Liver (tissue), 9 donors: ENCODE measurements around the gene MNAT1. TPM values are rescaled to one million over a fixed set of nuclear protein-coding genes. Genes with fewer than 3 reads are reported as not detected.

Source experiments
- DNase-seq: peaks from one replicate; pipeline ENCODE4 v3.0.0-alpha.2; 2017; ENCODE audit warnings: low spot score
- H3K27ac ChIP-seq, 2 donors: one replicate each; pipeline ENCODE4 v1.7.0; 2013; ENCODE audit warnings: inconsistent platforms in 2 of 2, low read length in 2 of 2, control low read depth in 1 of 2, low read depth in 1 of 2, mild to moderate bottlenecking in 1 of 2
- H3K27me3 ChIP-seq, 4 donors: one replicate each; pipeline versions ENCODE4 v1.6.1 to v1.7.0; 2013; ENCODE audit warnings: low read length in 3 of 4, inconsistent platforms in 1 of 4, mild to moderate bottlenecking in 1 of 4, moderate library complexity in 1 of 4; ENCODE audit not compliant: control insufficient read depth in 4 of 4, insufficient read depth in 4 of 4
- H3K36me3 ChIP-seq, 4 donors: one replicate each; pipeline versions ENCODE4 v1.6.1 to v1.7.0; 2013; ENCODE audit warnings: low read length in 3 of 4, mild to moderate bottlenecking in 3 of 4, low read depth in 1 of 4, moderate library complexity in 1 of 4; ENCODE audit not compliant: control insufficient read depth in 4 of 4, insufficient read depth in 3 of 4
- H3K4me1 ChIP-seq, 4 donors: one replicate each; pipeline versions ENCODE4 v1.6.1 to v1.7.0; 2013; ENCODE audit warnings: low read length in 3 of 4, mild to moderate bottlenecking in 3 of 4, moderate library complexity in 1 of 4; ENCODE audit not compliant: control insufficient read depth in 4 of 4, insufficient read depth in 4 of 4
- H3K4me3 ChIP-seq, 3 donors: one replicate each; pipeline versions ENCODE4 v1.6.1 to v1.7.0; 2013; ENCODE audit warnings: low read length in 3 of 3, control low read depth in 1 of 3, low read depth in 1 of 3, mild to moderate bottlenecking in 1 of 3
- H3K9ac ChIP-seq, 2 donors: one replicate each; pipeline ENCODE4 v1.7.0; 2013; ENCODE audit warnings: low read length in 2 of 2, mild to moderate bottlenecking in 2 of 2, moderate library complexity in 2 of 2, control low read depth in 1 of 2, low read depth in 1 of 2
- H3K9me3 ChIP-seq, 4 donors: one replicate each; pipeline versions ENCODE4 v1.6.1 to v1.7.0; 2013; ENCODE audit warnings: low read length in 3 of 4; ENCODE audit not compliant: control insufficient read depth in 4 of 4
- CTCF ChIP-seq: fragments of 150-350 bp; IDR thresholded peaks from 2 replicates; pipeline ENCODE4 v1.5.1; 2017; ENCODE audit warnings: improper control_type of control experiment, low read depth, low read length; ENCODE audit not compliant: missing input control
- EGR1 ChIP-seq, 2 donors: IDR thresholded peaks; 2 replicates each; pipeline ENCODE4 v1.6.1; 2016 to 2018; ENCODE audit warnings: antibody characterized with exemption in 2 of 2, low read depth in 2 of 2
- GABPA ChIP-seq, 2 donors: IDR thresholded peaks in 1 of 2; conservative IDR thresholded peaks in 1 of 2; 2 replicates each; pipeline ENCODE4 v1.6.1; 2016; ENCODE audit warnings: antibody characterized with exemption in 2 of 2, mild to moderate bottlenecking in 1 of 2, moderate library complexity in 1 of 2
- HNF4G ChIP-seq: IDR thresholded peaks from 2 replicates; pipeline ENCODE4 v1.6.1; 2016; ENCODE audit warnings: antibody characterized with exemption
- RAD21 ChIP-seq, 2 donors: IDR thresholded peaks; 2 replicates each; pipeline ENCODE4 v1.6.1; 2016; ENCODE audit warnings: antibody characterized with exemption in 2 of 2, mild to moderate bottlenecking in 2 of 2
- REST ChIP-seq: IDR thresholded peaks from 2 replicates; pipeline ENCODE4 v1.6.1; 2016; ENCODE audit warnings: antibody characterized with exemption, mild to moderate bottlenecking
- TAF1 ChIP-seq: conservative IDR thresholded peaks from 2 replicates; pipeline ENCODE4 v1.6.1; 2016; ENCODE audit warnings: antibody characterized with exemption, mild to moderate bottlenecking
- ZBTB33 ChIP-seq: IDR thresholded peaks from 2 replicates; pipeline ENCODE4 v1.6.1; 2016; ENCODE audit warnings: antibody characterized with exemption
- WGBS: extraction: QIAGEN DNeasy Blood & Tissue Kit; methylation state at CpG from one replicate; pipeline ENCODE4 v1.1.7; 2013; 5-methylcytosine and 5-hydroxymethylcytosine counted together
- polyA plus RNA-seq, 2 donors: library from polyadenylated mRNA; stranded (reverse) in 1 of 2; unstranded in 1 of 2; fragments of 200-250 nt in 1 of 2; fragments of >200 nt in 1 of 2; fragmentation: Nextera tagmentation in 1 of 2; extraction: Ambion mirVana in 1 of 2; gene quantifications; one replicate each; pipeline versions ENCODE4 v1.2.1 to v1.2.3, GENCODE V29; 2013 to 2015
- total RNA-seq, 2 donors: library from RNA; depleted of rRNA; stranded (reverse); fragments of >200 nt; gene quantifications; one replicate each; pipeline ENCODE4 v1.2.3, GENCODE V29; 2014
- donor health status: healthy.
- donor health status: healthy.
- donor health status: healthy.
- donor health status: healthy.
- donor health status: healthy.

MNAT1 gene
- total and polyA plus RNA-seq, 4 donors: 8.9 to 18.5 (median 14.6) TPM

DNA sequence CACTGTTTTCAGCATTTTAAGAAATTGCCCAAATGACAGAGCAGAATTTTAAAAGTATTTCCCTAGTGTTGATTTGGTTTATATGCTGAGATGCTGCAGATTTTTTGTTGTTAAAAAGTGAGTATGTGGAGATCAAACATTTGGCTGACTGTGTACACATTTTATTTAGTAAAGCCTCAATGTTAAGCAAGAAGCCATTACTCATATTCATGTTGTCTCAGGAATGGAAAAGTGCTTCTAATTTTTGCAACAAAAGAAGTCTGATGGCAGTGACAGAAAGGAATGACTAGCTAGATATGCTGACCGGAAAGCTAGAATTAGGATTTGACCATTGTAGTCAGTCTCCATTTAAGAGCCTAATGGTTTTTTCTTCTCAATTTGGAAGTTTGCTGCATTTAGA is 269.0 kb downstream of the MNAT1 start:
- Histone ChIP-seq H3K36me3 (no peaks in the 10 kb centered on the region), H3K9me3 (no peaks in the 10 kb centered on the region), H3K4me1 (no peaks in the 10 kb centered on the region), H3K4me3 (no peak overlapping the region), H3K27me3 (no peaks in the 10 kb centered on the region), H3K9ac (no peak overlapping the region), H3K27ac (no peak overlapping the region)
- TF ChIP-seq EGR1 (IDR thresholded peaks at IDR 0.05; ENCODE audit: low read depth in 2 of 2): no peak
- no peak for TF ChIP-seq TAF1
- no peak for TF ChIP-seq CTCF
- TF ChIP-seq GABPA (IDR thresholded peaks at IDR 0.05 in 1 of 2, conservative IDR thresholded peaks at IDR 0.05 in 1 of 2): no peak
- no peak for TF ChIP-seq REST
- no peak for DNase-seq
- WGBS: 97% methylated on average over 1 of the region's 1 CpG

- Histone ChIP-seq H3K27ac (no peak overlapping the region), H3K4me3 (no peak overlapping the region), H3K36me3 (no peaks in the 10 kb centered on the region), H3K9ac (no peak overlapping the region), H3K4me1 (no peaks in the 10 kb centered on the region), H3K27me3 (no peaks in the 10 kb centered on the region), H3K9me3 (no peaks in the 10 kb centered on the region)
- no peak for TF ChIP-seq CTCF
- TF ChIP-seq HNF4G: no peak
- no peak for TF ChIP-seq ZBTB33
- no peak for TF ChIP-seq RAD21 (IDR thresholded peaks at IDR 0.05)
- no peak for TF ChIP-seq REST
- no peak for DNase-seq
- WGBS: 97% methylated on average over 1 of the region's 1 CpG
Measured at GRCh38 chr14:61019537-61019936, 285.0 kb downstream of the MNAT1 start.
